Skeletal muscle satellite cell (primary cell): Measurements from ENCODE around the gene EID3.
"Not testable (repeated sequence)": the region's sequence is repeated elsewhere in the genome, so short reads cannot be mapped to it uniquely, and the experiment has no call there.

Experiments
- H3K27me3 ChIP-seq: 2 replicates; pipeline ENCODE4 v1.7.0; 2013; ENCODE audit warnings: low read length; ENCODE audit not compliant: control insufficient read depth, insufficient read depth
- H3K36me3 ChIP-seq: 2 replicates; pipeline ENCODE4 v1.7.0; 2013; ENCODE audit warnings: mild to moderate bottlenecking, control low read depth, low read length; ENCODE audit not compliant: insufficient read depth
- H3K4me1 ChIP-seq: 2 replicates; pipeline ENCODE4 v1.7.0; 2013; ENCODE audit warnings: low read length; ENCODE audit not compliant: control insufficient read depth, insufficient read depth
- H3K4me2 ChIP-seq: 2 replicates; pipeline ENCODE4 v1.7.0; 2013; ENCODE audit warnings: mild to moderate bottlenecking, low read length
- H3K4me3 ChIP-seq: 2 replicates; pipeline ENCODE4 v1.7.0; 2013; ENCODE audit warnings: low read length
- H3K9ac ChIP-seq: 2 replicates; pipeline ENCODE4 v1.7.0; 2013; ENCODE audit warnings: mild to moderate bottlenecking, low read depth, low read length, moderate library complexity
- H3K9me3 ChIP-seq: replicated peaks from 2 replicates; pipeline ENCODE4 v1.7.0; 2013; ENCODE audit warnings: mild to moderate bottlenecking, control low read depth, low read length

EID3 gene

GRCh38 chr12:104331376-104331775 is 27.8 kb downstream of the EID3 start:
- no peak overlapping the region for H3K4me3 ChIP-seq
- no peaks in the 10 kb centered on the region for H3K9me3 ChIP-seq
- H3K4me1 ChIP-seq = peaks cover 7% of the 10 kb centered on the region
- H3K9ac ChIP-seq = no peak overlapping the region
- H3K36me3 ChIP-seq = peaks cover 87% of the 10 kb centered on the region
- H3K27me3 ChIP-seq = no peaks in the 10 kb centered on the region
- H3K4me2 ChIP-seq = no peak overlapping the region

GRCh38 chr12:104332273-104332672 is 28.7 kb downstream of the EID3 start:
- not testable (repeated sequence) for H3K27me3 ChIP-seq, H3K4me2 ChIP-seq, H3K9me3 ChIP-seq, H3K9ac ChIP-seq, H3K4me1 ChIP-seq, H3K4me3 ChIP-seq
- peaks cover 88% of the 10 kb centered on the region for H3K36me3 ChIP-seq

GRCh38 chr12:104333692-104334255 is 30.2 kb downstream of the EID3 start:
- Histone ChIP-seq H3K9me3 (no peaks in the 10 kb centered on the region), H3K4me1 (peaks cover 7% of the 10 kb centered on the region), H3K36me3 (peaks cover 88% of the 10 kb centered on the region), H3K4me3 (no peak overlapping the region), H3K27me3 (no peaks in the 10 kb centered on the region), H3K9ac (no peak overlapping the region), H3K4me2 (no peak overlapping the region)

- Histone ChIP-seq H3K9ac (no peak overlapping the region), H3K27me3 (no peaks in the 10 kb centered on the region), H3K36me3 (peaks cover 88% of the 10 kb centered on the region), H3K4me2 (no peak overlapping the region), H3K4me1 (peaks cover 7% of the 10 kb centered on the region), H3K9me3 (no peaks in the 10 kb centered on the region), H3K4me3 (no peak overlapping the region)
Measured at GRCh38 chr12:104334581-104334980, 31.0 kb downstream of the EID3 start.

GRCh38 chr12:104336115-104336514 is 32.6 kb downstream of the EID3 start:
- no peak overlapping the region for H3K4me2 ChIP-seq
- no peak overlapping the region for H3K9ac ChIP-seq

GRCh38 chr12:104337030-104337558 is 33.6 kb downstream of the EID3 start:
- Histone ChIP-seq H3K36me3 (peaks cover 92% of the 10 kb centered on the region), H3K9ac (no peak overlapping the region), H3K9me3 (no peaks in the 10 kb centered on the region), H3K4me1 (peaks cover 11% of the 10 kb centered on the region), H3K4me3 (no peak overlapping the region), H3K27me3 (no peaks in the 10 kb centered on the region), H3K4me2 (no peak overlapping the region)

More at GRCh38 chr12:104336115-104336514, 32.6 kb downstream of the EID3 start:
- Histone ChIP-seq H3K36me3 (peaks cover 92% of the 10 kb centered on the region), H3K27me3 (no peaks in the 10 kb centered on the region), H3K9me3 (no peaks in the 10 kb centered on the region), H3K4me1 (peaks cover 11% of the 10 kb centered on the region), H3K4me3 (no peak overlapping the region)

GRCh38 chr12:104339663-104340062 is 36.1 kb downstream of the EID3 start:
- H3K36me3 ChIP-seq = peaks cover 91% of the 10 kb centered on the region
- peaks cover 11% of the 10 kb centered on the region for H3K4me1 ChIP-seq
- H3K4me3 ChIP-seq = no peak overlapping the region
- H3K27me3 ChIP-seq = no peaks in the 10 kb centered on the region
- no peak overlapping the region for H3K4me2 ChIP-seq
- no peak overlapping the region for H3K9ac ChIP-seq
- no peaks in the 10 kb centered on the region for H3K9me3 ChIP-seq

- Histone ChIP-seq H3K4me2 (no peak overlapping the region), H3K4me1 (peaks cover 11% of the 10 kb centered on the region), H3K36me3 (peaks cover 90% of the 10 kb centered on the region), H3K9ac (no peak overlapping the region), H3K9me3 (no peaks in the 10 kb centered on the region), H3K4me3 (no peak overlapping the region), H3K27me3 (no peaks in the 10 kb centered on the region)
Measured at GRCh38 chr12:104340177-104340576, 36.6 kb downstream of the EID3 start.

GRCh38 chr12:104340925-104341611 is 37.5 kb downstream of the EID3 start:
- Histone ChIP-seq H3K36me3 (peaks cover 88% of the 10 kb centered on the region), H3K4me3 (no peak overlapping the region), H3K4me1 (peaks cover 11% of the 10 kb centered on the region), H3K9ac (no peak overlapping the region), H3K9me3 (no peaks in the 10 kb centered on the region), H3K4me2 (no peak overlapping the region), H3K27me3 (no peaks in the 10 kb centered on the region)

- no peaks in the 10 kb centered on the region for H3K9me3 ChIP-seq
- H3K9ac ChIP-seq = no peak overlapping the region
- H3K36me3 ChIP-seq = peaks cover 85% of the 10 kb centered on the region
- H3K4me3 ChIP-seq = no peak overlapping the region
- no peak overlapping the region for H3K4me2 ChIP-seq
- H3K27me3 ChIP-seq = no peaks in the 10 kb centered on the region
- peaks cover 11% of the 10 kb centered on the region for H3K4me1 ChIP-seq
Measured at GRCh38 chr12:104342147-104342546, 38.6 kb downstream of the EID3 start.

GRCh38 chr12:104342635-104343249 is 39.2 kb downstream of the EID3 start:
- H3K4me1 ChIP-seq = peaks cover 11% of the 10 kb centered on the region
- H3K4me2 ChIP-seq = no peak overlapping the region
- H3K4me3 ChIP-seq = no peak overlapping the region
- H3K27me3 ChIP-seq = no peaks in the 10 kb centered on the region
- no peaks in the 10 kb centered on the region for H3K9me3 ChIP-seq
- no peak overlapping the region for H3K9ac ChIP-seq
- peaks cover 85% of the 10 kb centered on the region for H3K36me3 ChIP-seq
